GM19240 (cell line): ENCODE results near the gene TBX10.
"Not testable (repeated sequence)": the region's sequence is repeated elsewhere in the genome, so short reads cannot be mapped to it uniquely, and the experiment has no call there.

Source experiments
- DNase-seq: peaks from one replicate; pipeline ENCODE4 v3.0.0; 2011; ENCODE audit warnings: low spot score; ENCODE audit not compliant: insufficient read length

The TBX10 gene

GRCh38 chr11:67664696-67665540, 25.4 kb upstream of the TBX10 start:
- no peak for DNase-seq

GRCh38 chr11:67664213-67664585, 24.6 kb upstream of the TBX10 start:
- no peak for DNase-seq

- DNase-seq = no peak
These were observed 24.1 kb upstream of the TBX10 start for GRCh38 chr11:67663532-67664212.

- DNase-seq = no peak
These were observed 23.4 kb upstream of the TBX10 start for GRCh38 chr11:67662835-67663531.

- DNase-seq = no peak
These were observed 22.7 kb upstream of the TBX10 start for GRCh38 chr11:67662142-67662834.

- not testable (repeated sequence) for DNase-seq
These were observed 21.2 kb upstream of the TBX10 start for GRCh38 chr11:67660752-67661151.

GRCh38 chr11:67659651-67660165, 20.1 kb upstream of the TBX10 start:
- not testable (repeated sequence) for DNase-seq

GRCh38 chr11:67657300-67657699, 17.7 kb upstream of the TBX10 start:
- no peak for DNase-seq

- no peak for DNase-seq
These were observed 16.8 kb upstream of the TBX10 start for GRCh38 chr11:67656278-67656922.

GRCh38 chr11:67654225-67654624, 14.7 kb upstream of the TBX10 start:
- no peak for DNase-seq

GRCh38 chr11:67652965-67653845, 13.6 kb upstream of the TBX10 start:
- no peak for DNase-seq

- DNase-seq = no peak
These were observed 12.6 kb upstream of the TBX10 start for GRCh38 chr11:67651976-67652781.

GRCh38 chr11:67649634-67650510, 10.3 kb upstream of the TBX10 start:
- DNase-seq = no peak

- no peak for DNase-seq
These were observed 9.4 kb upstream of the TBX10 start for GRCh38 chr11:67648796-67649613.

GRCh38 chr11:67648140-67648795, 8.7 kb upstream of the TBX10 start:
- peak; percentile 60 for DNase-seq

GRCh38 chr11:67647471-67647870, 7.9 kb upstream of the TBX10 start:
- no peak for DNase-seq
